Liver (tissue), 2 donors: ENCODE data around the gene ARHGEF3.

ENCODE experiments used
- CTCF ChIP-seq: fragments of 150-350 bp; IDR thresholded peaks from 2 replicates; pipeline ENCODE4 v1.5.1; 2017; ENCODE audit warnings: improper control_type of control experiment, low read depth, low read length; ENCODE audit not compliant: missing input control
- MAX ChIP-seq: IDR thresholded peaks from 2 replicates; pipeline ENCODE4 v1.6.1; 2016; ENCODE audit warnings: antibody characterized with exemption
- YY1 ChIP-seq: IDR thresholded peaks from 2 replicates; pipeline ENCODE4 v1.6.1; 2016; ENCODE audit warnings: antibody characterized with exemption, mild to moderate bottlenecking
- ZBTB33 ChIP-seq: IDR thresholded peaks from 2 replicates; pipeline ENCODE4 v1.6.1; 2016; ENCODE audit warnings: antibody characterized with exemption
- donor health status: healthy.

- TF ChIP-seq MAX = no peak
- no peak for TF ChIP-seq CTCF
- no peak for TF ChIP-seq ZBTB33
- no peak for TF ChIP-seq YY1
Measured at GRCh38 chr3:56773986-56774385, 27.8 kb downstream of the ARHGEF3 start.
